Uterus (tissue), 2 donors: ENCODE measurements around the gene IAPP.

ENCODE experiments used
- CTCF ChIP-seq, 4 experiments: fragments of 200-600 bp in 2 of 4; fragments of 450-650 bp in 2 of 4; sonication (generic) in 2 of 4; IDR thresholded peaks; one replicate each; pipeline ENCODE4 v1.5.1; 2016 to 2019; ENCODE audit warnings: antibody characterized with exemption in 4 of 4, mild to moderate bottlenecking in 2 of 4, moderate library complexity in 1 of 4
- POLR2A ChIP-seq, 2 donors: fragments of 450-650 bp; IDR thresholded peaks; one replicate each; pipeline ENCODE4 v1.6.1; 2016; ENCODE audit warnings: antibody characterized with exemption in 2 of 2, mild to moderate bottlenecking in 1 of 2, moderate library complexity in 1 of 2

- TF ChIP-seq CTCF (IDR thresholded peaks at IDR 0.05) (no peak), POLR2A (IDR thresholded peaks at IDR 0.05) (no peak)
Measured at GRCh38 chr12:21354641-21355040, 18.1 kb upstream of the IAPP start.
